Gastrocnemius medialis (tissue), 4 donors: ENCODE results near the gene ARHGAP5.

ENCODE experiments used
- POLR2A ChIP-seq, 2 donors: fragments of 450-650 bp; IDR thresholded peaks; one replicate each; pipeline ENCODE4 v1.6.1; 2017; ENCODE audit warnings: antibody characterized with exemption in 2 of 2, mild to moderate bottlenecking in 2 of 2, moderate library complexity in 2 of 2
- TF ChIP-seq, protein P1 (sequence below), 5 experiments: fragments of 450-650 bp in 3 of 5; fragments of 200-600 bp in 2 of 5; sonication (generic) in 2 of 5; IDR thresholded peaks in 4 of 5; conservative IDR thresholded peaks in 1 of 5; 1 replicate in 4 of 5; 2 replicates in 1 of 5; pipeline ENCODE4 v1.5.1; 2016 to 2019; ENCODE audit warnings: antibody characterized with exemption in 5 of 5, mild to moderate bottlenecking in 3 of 5, moderate library complexity in 3 of 5

DNA sequence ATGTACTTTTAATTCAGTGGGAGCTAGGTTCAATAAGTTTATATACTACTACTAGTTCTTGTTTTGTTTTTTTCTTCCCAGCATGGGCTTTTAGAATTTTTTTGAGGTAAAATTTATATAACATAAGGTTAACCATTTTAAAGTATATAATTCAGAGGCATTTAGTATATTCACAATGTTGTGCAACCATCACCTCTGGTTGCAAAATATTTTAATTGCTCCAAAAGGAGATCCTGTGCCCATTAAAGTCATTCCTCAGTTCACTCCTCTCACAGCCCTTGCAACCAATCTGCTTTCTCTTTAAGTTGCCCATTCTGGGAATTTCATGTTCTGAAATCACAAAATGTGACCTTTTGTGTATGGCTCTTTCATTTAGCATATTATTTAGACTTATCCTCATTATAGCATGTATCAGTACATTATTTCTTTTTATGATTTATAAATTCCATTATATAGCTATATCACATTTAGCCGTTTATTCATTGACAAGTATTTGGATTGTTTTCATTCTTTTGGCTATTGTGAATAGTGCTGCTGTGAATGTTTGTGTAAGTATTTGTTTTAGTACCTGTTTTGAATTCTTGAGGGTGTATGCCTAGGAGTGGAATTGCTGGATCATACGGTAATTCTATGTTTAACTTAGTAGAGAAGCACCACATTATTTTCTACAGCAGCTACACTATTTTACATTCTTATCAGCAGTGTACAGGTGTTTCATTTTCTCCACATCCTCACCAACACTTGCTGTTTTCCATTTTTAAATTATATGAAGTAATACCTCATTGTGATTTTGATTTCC, 59.1 kb downstream of the ARHGAP5 start:
- TF ChIP-seq POLR2A (IDR thresholded peaks at IDR 0.05), result no peak
- TF ChIP-seq, protein P1, sequence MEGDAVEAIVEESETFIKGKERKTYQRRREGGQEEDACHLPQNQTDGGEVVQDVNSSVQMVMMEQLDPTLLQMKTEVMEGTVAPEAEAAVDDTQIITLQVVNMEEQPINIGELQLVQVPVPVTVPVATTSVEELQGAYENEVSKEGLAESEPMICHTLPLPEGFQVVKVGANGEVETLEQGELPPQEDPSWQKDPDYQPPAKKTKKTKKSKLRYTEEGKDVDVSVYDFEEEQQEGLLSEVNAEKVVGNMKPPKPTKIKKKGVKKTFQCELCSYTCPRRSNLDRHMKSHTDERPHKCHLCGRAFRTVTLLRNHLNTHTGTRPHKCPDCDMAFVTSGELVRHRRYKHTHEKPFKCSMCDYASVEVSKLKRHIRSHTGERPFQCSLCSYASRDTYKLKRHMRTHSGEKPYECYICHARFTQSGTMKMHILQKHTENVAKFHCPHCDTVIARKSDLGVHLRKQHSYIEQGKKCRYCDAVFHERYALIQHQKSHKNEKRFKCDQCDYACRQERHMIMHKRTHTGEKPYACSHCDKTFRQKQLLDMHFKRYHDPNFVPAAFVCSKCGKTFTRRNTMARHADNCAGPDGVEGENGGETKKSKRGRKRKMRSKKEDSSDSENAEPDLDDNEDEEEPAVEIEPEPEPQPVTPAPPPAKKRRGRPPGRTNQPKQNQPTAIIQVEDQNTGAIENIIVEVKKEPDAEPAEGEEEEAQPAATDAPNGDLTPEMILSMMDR (IDR thresholded peaks at IDR 0.05 in 4 of 5, conservative IDR thresholded peaks at IDR 0.05 in 1 of 5), result no peak
